ENCODE results near the gene VWA5B1.

The VWA5B1 gene

GRCh38 chr1:20351911-20352701 is 61.4 kb downstream of the VWA5B1 start:
- DNase-seq = no peak

GRCh38 chr1:20353836-20354235 is 63.2 kb downstream of the VWA5B1 start:
- DNase-seq = no peak

- no peak for DNase-seq
Measured at GRCh38 chr1:20354610-20355009, 63.9 kb downstream of the VWA5B1 start.

- DNase-seq = no peak
Measured at GRCh38 chr1:20355101-20355827, 64.6 kb downstream of the VWA5B1 start.

GRCh38 chr1:20355828-20356735 is 65.4 kb downstream of the VWA5B1 start:
- no peak for DNase-seq

- no peak for DNase-seq
Measured at GRCh38 chr1:20356850-20357459, 66.3 kb downstream of the VWA5B1 start.

GRCh38 chr1:20357796-20358195 is 67.1 kb downstream of the VWA5B1 start:
- DNase-seq = no peak

GRCh38 chr1:20358761-20359263 is 68.1 kb downstream of the VWA5B1 start:
- peak; percentile 67 for DNase-seq

- DNase-seq = no peak
Measured at GRCh38 chr1:20359451-20360330, 69.0 kb downstream of the VWA5B1 start.

- DNase-seq = no peak
Measured at GRCh38 chr1:20361401-20361800, 70.7 kb downstream of the VWA5B1 start.

GRCh38 chr1:20361805-20362381 is 71.2 kb downstream of the VWA5B1 start:
- DNase-seq = peak; percentile 64

GRCh38 chr1:20362856-20363255 is 72.2 kb downstream of the VWA5B1 start:
- DNase-seq = no peak

- no peak for DNase-seq
Measured at GRCh38 chr1:20365421-20366055, 74.9 kb downstream of the VWA5B1 start.

GRCh38 chr1:20366056-20366462 is 75.4 kb downstream of the VWA5B1 start:
- no peak for DNase-seq

GRCh38 chr1:20366463-20367115 is 75.9 kb downstream of the VWA5B1 start:
- DNase-seq = no peak

- DNase-seq = peak; percentile 42
Measured at GRCh38 chr1:20367116-20367585, 76.5 kb downstream of the VWA5B1 start.

- DNase-seq = no peak
Measured at GRCh38 chr1:20367626-20368025, 77.0 kb downstream of the VWA5B1 start.

GRCh38 chr1:20368866-20369470 is 78.3 kb downstream of the VWA5B1 start:
- DNase-seq = no peak

- DNase-seq = peak; percentile 67
Measured at GRCh38 chr1:20370698-20371097, 80.0 kb downstream of the VWA5B1 start.
